Activated CD4-positive, alpha-beta T cell treated with anti-CD3 and anti-CD28 coated beads for 4 hours (primary cell): ENCODE measurements around the gene TRAF3IP1.
"Not testable (repeated sequence)": the region's sequence is repeated elsewhere in the genome, so short reads cannot be mapped to it uniquely, and the experiment has no call there.

Experiments
- DNase-seq, 2 donors: peaks; one replicate each; pipeline ENCODE4 v3.0.0-alpha.2; 2020

The TRAF3IP1 gene

GRCh38 chr2:238383135-238383534, 62.8 kb downstream of the TRAF3IP1 start:
- no peak for DNase-seq

- no peak for DNase-seq
Observed at GRCh38 chr2:238383743-238384380, 63.5 kb downstream of the TRAF3IP1 start.

- DNase-seq, result no peak
Observed at GRCh38 chr2:238387332-238387731, 67.0 kb downstream of the TRAF3IP1 start.

GRCh38 chr2:238388794-238389193, 68.5 kb downstream of the TRAF3IP1 start:
- no peak for DNase-seq

- DNase-seq, result no peak
Observed at GRCh38 chr2:238389988-238390589, 69.8 kb downstream of the TRAF3IP1 start.

GRCh38 chr2:238391042-238391689, 70.8 kb downstream of the TRAF3IP1 start:
- no peak for DNase-seq

- DNase-seq, result no peak
Observed at GRCh38 chr2:238396663-238397062, 76.3 kb downstream of the TRAF3IP1 start.

- no peak for DNase-seq
Observed at GRCh38 chr2:238397356-238397755, 77.0 kb downstream of the TRAF3IP1 start.

- no peak for DNase-seq
Observed at GRCh38 chr2:238398577-238398976, 78.3 kb downstream of the TRAF3IP1 start.

- DNase-seq, result no peak
Observed at GRCh38 chr2:238399094-238399493, 78.8 kb downstream of the TRAF3IP1 start.

- DNase-seq, result no peak
Observed at GRCh38 chr2:238401551-238401950, 81.2 kb downstream of the TRAF3IP1 start.

- no peak for DNase-seq
Observed at GRCh38 chr2:238403632-238404405, 83.5 kb downstream of the TRAF3IP1 start.

GRCh38 chr2:238404406-238405216, 84.3 kb downstream of the TRAF3IP1 start:
- no peak for DNase-seq

GRCh38 chr2:238405217-238405555, 84.9 kb downstream of the TRAF3IP1 start:
- DNase-seq, result not testable (repeated sequence)

GRCh38 chr2:238406221-238406997, 86.1 kb downstream of the TRAF3IP1 start:
- no peak for DNase-seq

- no peak for DNase-seq
Observed at GRCh38 chr2:238406998-238407285, 86.6 kb downstream of the TRAF3IP1 start.

- no peak for DNase-seq
Observed at GRCh38 chr2:238407566-238407965, 87.2 kb downstream of the TRAF3IP1 start.

- DNase-seq, result no peak
Observed at GRCh38 chr2:238408615-238409340, 88.5 kb downstream of the TRAF3IP1 start.

GRCh38 chr2:238409341-238410199, 89.3 kb downstream of the TRAF3IP1 start:
- DNase-seq, result no peak

GRCh38 chr2:238412067-238412767, 91.9 kb downstream of the TRAF3IP1 start:
- no peak for DNase-seq
